CD4-positive, alpha-beta memory T cell (primary cell): Measurements from ENCODE around the gene CRYM. TPM values are rescaled to one million over a fixed set of nuclear protein-coding genes. Genes with fewer than 3 reads are reported as not detected.
"Not testable (repeated sequence)": the region's sequence is repeated elsewhere in the genome, so short reads cannot be mapped to it uniquely, and the experiment has no call there.

Experiments
- CTCF ChIA-PET: fragments of 350-600 bp; sonication (Branson Sonifier 250); formaldehyde crosslinking; loops from one replicate; lab custom pipeline; 2021; ENCODE audit warnings: inconsistent platforms; ENCODE audit not compliant: partially characterized antibody; lab: Charles Lee
- POLR2A ChIA-PET: fragments of 350-600 bp; sonication (Branson Sonifier 250); formaldehyde crosslinking; loops from one replicate; lab custom pipeline; 2021; ENCODE audit not compliant: partially characterized antibody; lab: Charles Lee
- DNase-seq, 5 donors: peaks; one replicate each; pipeline versions ENCODE4 v3.0.0 to v3.0.0-alpha.2; 2020 to 2022; ENCODE audit warnings: mixed read lengths in 1 of 5
- H3K27ac ChIP-seq: one replicate; pipeline ENCODE4 v1.7.0; 2013; ENCODE audit warnings: low read depth, low read length
- H3K27me3 ChIP-seq: 2 replicates; pipeline ENCODE4 v1.7.0; 2013; ENCODE audit warnings: mild to moderate bottlenecking, low read length, moderate library complexity; ENCODE audit not compliant: insufficient read depth
- H3K36me3 ChIP-seq: 2 replicates; pipeline ENCODE4 v1.7.0; 2013; ENCODE audit warnings: mild to moderate bottlenecking, low read length, moderate library complexity; ENCODE audit not compliant: insufficient read depth
- H3K4me1 ChIP-seq: 2 replicates; pipeline ENCODE4 v1.7.0; 2013; ENCODE audit warnings: mild to moderate bottlenecking, low read length, moderate library complexity; ENCODE audit not compliant: insufficient read depth
- H3K4me3 ChIP-seq, 2 donors: one replicate each; pipeline ENCODE4 v1.7.0; 2013; ENCODE audit warnings: low read length in 2 of 2, mild to moderate bottlenecking in 1 of 2
- H3K9me3 ChIP-seq, 2 donors: one replicate each; pipeline ENCODE4 v1.7.0; 2013; ENCODE audit warnings: low read length in 2 of 2, control low read depth in 1 of 2; ENCODE audit not compliant: control insufficient read depth in 1 of 2
- H3K27ac Mint-ChIP-seq, 7 donors: one replicate each; pipeline ENCODE4 v1.8.0; 2020 to 2021; ENCODE audit warnings: mixed read lengths in 7 of 7, mild to moderate bottlenecking in 6 of 7, inconsistent platforms in 3 of 7, moderate library complexity in 3 of 7
- H3K27me3 Mint-ChIP-seq, 2 donors: one replicate each; pipeline ENCODE4 v1.8.0; 2020 to 2021; ENCODE audit warnings: mixed read lengths in 2 of 2
- H3K36me3 Mint-ChIP-seq, 2 donors: one replicate each; pipeline ENCODE4 v1.8.0; 2020 to 2021; ENCODE audit warnings: mixed read lengths in 2 of 2, inconsistent platforms in 1 of 2, mild to moderate bottlenecking in 1 of 2
- H3K4me1 Mint-ChIP-seq, 4 donors: one replicate each; pipeline ENCODE4 v1.8.0; 2020 to 2021; ENCODE audit warnings: mixed read lengths in 4 of 4, mild to moderate bottlenecking in 1 of 4
- H3K4me3 Mint-ChIP-seq, 8 donors: one replicate each; pipeline ENCODE4 v1.8.0; 2020 to 2021; ENCODE audit warnings: mixed read lengths in 8 of 8, mild to moderate bottlenecking in 7 of 8, moderate library complexity in 6 of 8, inconsistent platforms in 3 of 8
- H3K9me3 Mint-ChIP-seq, 8 donors: one replicate each; pipeline ENCODE4 v1.8.0; 2020 to 2021; ENCODE audit warnings: mixed read lengths in 8 of 8, mild to moderate bottlenecking in 5 of 8, inconsistent platforms in 3 of 8, moderate library complexity in 1 of 8
- intact Hi-C: fragments of 100-400 bp; cut with micrococcal nuclease; formaldehyde crosslinking; loops from one replicate; pipeline ENCODE4 v1.15.1; 2023
- polyA plus RNA-seq, 2 donors: library from polyadenylated mRNA; unstranded; fragments of 300-500 nt; fragmentation: Illumina TruSeq; gene quantifications; one replicate each; pipeline ENCODE4 v1.2.3, GENCODE V29; 2021
- total RNA-seq, 2 experiments: library from RNA; stranded (reverse); gene quantifications; one replicate each; pipeline ENCODE4 v1.2.3, GENCODE V29; 2021

CRYM gene
- not detected for total RNA-seq
- not detected for polyA plus RNA-seq

DNA sequence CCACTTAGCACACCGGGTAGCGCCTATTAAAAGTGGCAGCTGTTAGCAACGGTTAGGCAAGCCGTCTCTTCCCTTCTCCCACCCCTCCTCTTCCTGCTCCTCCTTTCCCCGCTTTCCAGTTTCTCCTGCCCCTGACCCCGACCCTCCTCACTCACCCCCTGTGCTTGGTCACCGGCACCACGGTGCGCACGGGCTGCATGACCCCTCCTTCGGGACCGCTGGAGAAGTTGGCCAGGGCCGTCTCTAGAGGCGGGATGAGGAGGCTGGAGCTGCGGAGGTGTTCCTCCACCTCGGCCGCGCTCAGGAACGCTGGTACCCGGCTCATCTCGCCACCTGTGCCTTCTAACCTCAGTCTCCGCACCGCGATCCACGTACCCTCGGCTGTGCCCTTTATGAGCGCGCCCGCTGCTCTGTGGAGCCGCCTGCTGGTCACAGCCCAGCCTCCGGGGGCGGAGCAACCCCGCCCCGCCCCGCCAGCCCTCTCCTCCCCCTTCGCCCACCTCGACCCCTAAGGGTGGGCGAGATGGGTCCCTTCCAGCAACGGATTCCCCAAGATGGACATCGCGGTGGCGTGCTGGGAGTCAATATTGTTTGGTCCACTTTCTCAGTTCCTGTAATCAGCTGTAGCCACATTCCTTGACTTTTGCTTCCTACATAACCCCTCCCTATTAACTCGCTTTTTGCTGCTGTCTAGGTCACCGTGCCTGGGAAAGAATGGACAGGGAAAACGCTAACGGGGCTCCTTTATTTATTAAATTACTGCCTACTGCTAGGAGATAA lies at the start of gene CRYM:
Gene CRYM (minus strand): TSS at position 364 of the 780 bp plus-strand sequence. CDS start 39 bp downstream, at position 325.
- no peaks in the 10 kb centered on the region for H3K4me1 Mint-ChIP-seq
- Histone ChIP-seq H3K27me3 (peaks cover 27% of the 10 kb centered on the region), H3K4me1 (no peaks in the 10 kb centered on the region), H3K4me3 (no peak within 1 kb of the TSS), H3K27ac (no peak within 1 kb of the TSS), H3K36me3 (no peaks in the 10 kb centered on the region), H3K9me3 (no peaks in the 10 kb centered on the region)
- DNase-seq, result peak in 3 of 5 donors; percentile 22 to 49 (median 31)
- CTCF ChIA-PET, result interaction anchor here (0.5 to 0.8 kb wide), 2 partner anchors 42 to 427 kb away, joined by 3 read pairs; no protein-coding TSS in a partner anchor
- H3K4me3 Mint-ChIP-seq, result peak within 1 kb of the TSS in 6 of 8 donors; percentile 5 to 59 (median 26)
- peaks cover 49 to 54% of the 10 kb centered on the region in 2 donors for H3K27me3 Mint-ChIP-seq
- no peaks in the 10 kb centered on the region for H3K36me3 Mint-ChIP-seq
- POLR2A ChIA-PET, result interaction anchor here (0.6 kb wide), 1 partner anchor 403 kb away, joined by 4 read pairs; no protein-coding TSS in a partner anchor
- intact Hi-C loops, result loop anchor here (2.0 kb wide), 1 partner anchor 427 kb away; no protein-coding TSS in a partner anchor
- peaks cover 0 to 2% (median 0%) of the 10 kb centered on the region in 8 donors for H3K9me3 Mint-ChIP-seq
- H3K27ac Mint-ChIP-seq, result no peak within 1 kb of the TSS

GRCh38 chr16:21327046-21327445 lies 49.0 kb upstream of the CRYM start:
- Histone ChIP-seq H3K27me3 (no peaks in the 10 kb centered on the region), H3K27ac (no peak overlapping the region), H3K4me1 (no peaks in the 10 kb centered on the region), H3K9me3 (no peaks in the 10 kb centered on the region), H3K36me3 (no peaks in the 10 kb centered on the region), H3K4me3 (no peak overlapping the region)
- CTCF ChIA-PET, result no interaction called here
- Mint-ChIP-seq H3K27ac (no peak overlapping the region), H3K27me3 (peaks cover 4 to 13% of the 10 kb centered on the region in 2 donors), H3K4me3 (no peak overlapping the region), H3K9me3 (peaks cover 0 to 35% (median 16%) of the 10 kb centered on the region in 8 donors), H3K4me1 (no peaks in the 10 kb centered on the region), H3K36me3 (peaks cover 3 to 8% of the 10 kb centered on the region in 2 donors)
- intact Hi-C loops, result no loop called here
- POLR2A ChIA-PET, result no interaction called here
- no peak for DNase-seq

GRCh38 chr16:21326459-21326858 lies 48.4 kb upstream of the CRYM start:
- POLR2A ChIA-PET, result no interaction called here

DNA sequence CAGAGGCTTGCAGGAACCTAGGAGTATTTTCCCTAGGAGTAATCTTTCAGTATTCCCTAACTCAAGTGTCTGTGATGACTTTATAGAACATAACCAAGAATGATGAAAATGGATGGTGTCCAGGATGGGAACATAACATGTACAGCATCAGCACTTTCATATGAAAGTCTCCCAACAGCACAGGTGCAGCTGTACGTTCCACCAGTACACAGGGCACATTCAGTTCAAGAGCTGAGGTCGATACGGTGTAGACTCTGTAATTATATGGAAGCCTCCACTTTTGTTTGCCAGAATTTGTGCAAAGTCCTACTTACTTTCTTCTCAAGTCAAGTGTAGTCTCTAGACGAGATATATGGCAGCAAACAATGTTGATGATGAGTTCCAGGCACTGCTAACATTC lies 46.2 kb upstream of the CRYM start:
- no peak overlapping the region for H3K4me3 Mint-ChIP-seq
- H3K27me3 Mint-ChIP-seq, result peaks cover 6 to 14% of the 10 kb centered on the region in 2 donors
- H3K27ac ChIP-seq, result no peak overlapping the region
- POLR2A ChIA-PET, result no interaction called here
- no peaks in the 10 kb centered on the region for H3K4me1 Mint-ChIP-seq
- DNase-seq, result no peak
- H3K9me3 ChIP-seq, result no peaks in the 10 kb centered on the region
- no peaks in the 10 kb centered on the region for H3K4me1 ChIP-seq
- CTCF ChIA-PET, result no interaction called here
- H3K27ac Mint-ChIP-seq, result no peak overlapping the region
- H3K9me3 Mint-ChIP-seq, result peaks cover 0 to 22% (median 15%) of the 10 kb centered on the region in 8 donors
- H3K27me3 ChIP-seq, result no peaks in the 10 kb centered on the region
- peaks cover 3 to 8% of the 10 kb centered on the region in 2 donors for H3K36me3 Mint-ChIP-seq
- no peak overlapping the region for H3K4me3 ChIP-seq
- intact Hi-C loops, result no loop called here
- no peaks in the 10 kb centered on the region for H3K36me3 ChIP-seq

More at GRCh38 chr16:21326459-21326858, 48.4 kb upstream of the CRYM start:
- CTCF ChIA-PET, result no interaction called here
- H3K4me3 ChIP-seq, result no peak overlapping the region
- no peaks in the 10 kb centered on the region for H3K36me3 ChIP-seq
- Mint-ChIP-seq H3K9me3 (peaks cover 0 to 35% (median 16%) of the 10 kb centered on the region in 8 donors), H3K36me3 (peaks cover 3 to 8% of the 10 kb centered on the region in 2 donors), H3K27ac (no peak overlapping the region), H3K4me3 (no peak overlapping the region), H3K4me1 (no peaks in the 10 kb centered on the region), H3K27me3 (peaks cover 3 to 12% of the 10 kb centered on the region in 2 donors)
- H3K27ac ChIP-seq, result no peak overlapping the region
- DNase-seq, result no peak
- H3K9me3 ChIP-seq, result no peaks in the 10 kb centered on the region
- intact Hi-C loops, result no loop called here
- no peaks in the 10 kb centered on the region for H3K27me3 ChIP-seq
- H3K4me1 ChIP-seq, result no peaks in the 10 kb centered on the region

DNA sequence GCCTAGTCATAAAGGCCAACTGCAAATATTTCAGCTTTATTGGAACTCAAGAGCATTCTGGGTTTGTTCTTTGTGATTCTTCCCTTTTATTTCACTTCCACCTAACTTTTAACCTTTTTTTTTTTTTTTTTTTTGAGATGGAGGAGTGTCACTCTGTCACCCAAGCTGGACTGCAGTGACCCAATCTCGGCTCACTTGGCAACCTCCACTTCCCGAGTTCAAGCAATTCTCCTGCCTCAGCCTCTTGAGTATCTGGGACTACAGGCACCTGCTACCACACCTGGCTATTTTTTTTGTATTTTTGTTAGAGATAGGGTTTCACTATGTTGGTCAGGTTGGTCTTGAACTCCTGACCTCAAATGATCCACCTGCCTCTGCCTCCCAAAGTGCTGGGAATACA lies 44.2 kb upstream of the CRYM start:
- H3K27me3 ChIP-seq, H3K4me3 Mint-ChIP-seq, DNase-seq, H3K36me3 ChIP-seq, H3K27ac ChIP-seq, POLR2A ChIA-PET, H3K4me3 ChIP-seq, H3K4me1 Mint-ChIP-seq, H3K36me3 Mint-ChIP-seq, intact Hi-C loops, CTCF ChIA-PET, H3K4me1 ChIP-seq, H3K9me3 ChIP-seq, H3K9me3 Mint-ChIP-seq, H3K27ac Mint-ChIP-seq: not testable (repeated sequence)
- H3K27me3 Mint-ChIP-seq, result peaks cover 6 to 10% of the 10 kb centered on the region in 2 donors

- Mint-ChIP-seq H3K9me3 (peaks cover 0 to under 1% (median 0%) of the 10 kb centered on the region in 8 donors), H3K4me1 (no peaks in the 10 kb centered on the region), H3K4me3 (no peak overlapping the region), H3K27me3 (peaks cover 6 to 8% of the 10 kb centered on the region in 2 donors), H3K36me3 (no peaks in the 10 kb centered on the region), H3K27ac (no peak overlapping the region)
- no peaks in the 10 kb centered on the region for H3K36me3 ChIP-seq
- ChIA-PET POLR2A (no interaction called here), CTCF (interaction anchor here (0.7 kb wide), 1 partner anchor 1971 kb away, joined by 4 read pairs; no protein-coding TSS in a partner anchor)
- no peak for DNase-seq
- no peaks in the 10 kb centered on the region for H3K27me3 ChIP-seq
- H3K4me3 ChIP-seq, result no peak overlapping the region
- no peaks in the 10 kb centered on the region for H3K9me3 ChIP-seq
- H3K27ac ChIP-seq, result no peak overlapping the region
- H3K4me1 ChIP-seq, result no peaks in the 10 kb centered on the region
- intact Hi-C loops, result no loop called here
Measured at GRCh38 chr16:21321736-21322135, 43.6 kb upstream of the CRYM start.

- no peaks in the 10 kb centered on the region for H3K9me3 ChIP-seq
- ChIA-PET POLR2A (no interaction called here), CTCF (no interaction called here)
- H3K4me1 Mint-ChIP-seq, result no peaks in the 10 kb centered on the region
- no peak overlapping the region for H3K4me3 Mint-ChIP-seq
- no peak overlapping the region for H3K27ac Mint-ChIP-seq
- no peaks in the 10 kb centered on the region for H3K27me3 ChIP-seq
- no peaks in the 10 kb centered on the region for H3K36me3 Mint-ChIP-seq
- no peak for DNase-seq
- H3K4me3 ChIP-seq, result no peak overlapping the region
- intact Hi-C loops, result no loop called here
- no peaks in the 10 kb centered on the region for H3K36me3 ChIP-seq
- no peak overlapping the region for H3K27ac ChIP-seq
- no peaks in the 10 kb centered on the region for H3K4me1 ChIP-seq
- peaks cover 0 to 4% (median 0%) of the 10 kb centered on the region in 8 donors for H3K9me3 Mint-ChIP-seq
- H3K27me3 Mint-ChIP-seq, result peaks cover 5 to 7% of the 10 kb centered on the region in 2 donors
Measured at GRCh38 chr16:21314339-21314738, 36.2 kb upstream of the CRYM start.
